GM20000 (cell line): ENCODE measurements around the gene PDZRN4.

Experiments
- DNase-seq: peaks from one replicate; pipeline ENCODE4 v3.0.0; 2012; ENCODE audit warnings: low spot score
- CTCF ChIP-seq: IDR thresholded peaks from 2 replicates; pipeline ENCODE4 v1.5.1; 2012; ENCODE audit warnings: mild to moderate bottlenecking, control low read depth; ENCODE audit errors: extremely low read depth, missing control alignments

The PDZRN4 gene

GRCh38 chr12:41193311-41193710, 5.2 kb downstream of the PDZRN4 start:
- no peak for DNase-seq
- TF ChIP-seq CTCF, result no peak

GRCh38 chr12:41202051-41202450, 13.9 kb downstream of the PDZRN4 start:
- DNase-seq, result no peak
- TF ChIP-seq CTCF, result no peak

GRCh38 chr12:41205070-41205709, 17.1 kb downstream of the PDZRN4 start:
- DNase-seq, result no peak
- no peak for TF ChIP-seq CTCF

GRCh38 chr12:41206298-41206697, 18.2 kb downstream of the PDZRN4 start:
- no peak for TF ChIP-seq CTCF
- DNase-seq, result no peak

- no peak for DNase-seq
- no peak for TF ChIP-seq CTCF
Measured at GRCh38 chr12:41211448-41211847, 23.3 kb downstream of the PDZRN4 start.

- no peak for TF ChIP-seq CTCF
- no peak for DNase-seq
Measured at GRCh38 chr12:41212625-41213024, 24.5 kb downstream of the PDZRN4 start.

- DNase-seq, result no peak
- no peak for TF ChIP-seq CTCF
Measured at GRCh38 chr12:41213107-41213506, 25.0 kb downstream of the PDZRN4 start.
